Femur (tissue), 1 donor: ENCODE measurements around the gene LCN12.
A peak's percentile ranks its signal among the peaks of the same experiment; 100 is the strongest.

Experiments
- DNase-seq: peaks from one replicate; pipeline ENCODE4 v3.0.0-alpha.2; 2017

LCN12 gene

GRCh38 chr9:136927343-136928271 is 24.5 kb upstream of the LCN12 start:
- peak; percentile 10 for DNase-seq

- DNase-seq = peak; percentile 16
Observed at GRCh38 chr9:136928591-136928990, 23.5 kb upstream of the LCN12 start.

- DNase-seq = no peak
Observed at GRCh38 chr9:136930014-136930413, 22.1 kb upstream of the LCN12 start.

- no peak for DNase-seq
Observed at GRCh38 chr9:136931611-136932130, 20.4 kb upstream of the LCN12 start.

- DNase-seq = no peak
Observed at GRCh38 chr9:136934277-136934676, 17.8 kb upstream of the LCN12 start.

- no peak for DNase-seq
Observed at GRCh38 chr9:136935651-136936050, 16.4 kb upstream of the LCN12 start.

- DNase-seq = no peak
Observed at GRCh38 chr9:136936645-136937170, 15.4 kb upstream of the LCN12 start.

GRCh38 chr9:136937186-136938001 is 14.7 kb upstream of the LCN12 start:
- DNase-seq = peak; percentile 14

- DNase-seq = no peak
Observed at GRCh38 chr9:136939431-136939995, 12.6 kb upstream of the LCN12 start.

GRCh38 chr9:136939996-136940525 is 12.0 kb upstream of the LCN12 start:
- no peak for DNase-seq

- no peak for DNase-seq
Observed at GRCh38 chr9:136940526-136941230, 11.4 kb upstream of the LCN12 start.

- DNase-seq = no peak
Observed at GRCh38 chr9:136941231-136942111, 10.6 kb upstream of the LCN12 start.

- peak; percentile 23 for DNase-seq
Observed at GRCh38 chr9:136942112-136942880, 9.8 kb upstream of the LCN12 start.

- no peak for DNase-seq
Observed at GRCh38 chr9:136942881-136943230, 9.2 kb upstream of the LCN12 start.

GRCh38 chr9:136943291-136944211 is 8.5 kb upstream of the LCN12 start:
- DNase-seq = peak; percentile 55

- no peak for DNase-seq
Observed at GRCh38 chr9:136944212-136944518, 7.9 kb upstream of the LCN12 start.

GRCh38 chr9:136944519-136945332 is 7.3 kb upstream of the LCN12 start, which contains the start of the genes C8G and FBXW5:
Gene C8G (plus strand): TSS chr9:136945243. CDS start chr9:136945321, 78 bp downstream.
Gene FBXW5 (minus strand): TSS chr9:136944738. CDS start chr9:136944083, 655 bp downstream.
- peak; percentile 98 for DNase-seq
